ENCODE measurements around the gene TMEM9B. TPM values are rescaled to one million over a fixed set of nuclear protein-coding genes. Genes with fewer than 3 reads are reported as not detected.
A peak's percentile ranks its signal among the peaks of the same experiment; 100 is the strongest.
"Not testable (repeated sequence)": the region's sequence is repeated elsewhere in the genome, so short reads cannot be mapped to it uniquely, and the experiment has no call there.

The TMEM9B gene
- 62.9 TPM for total RNA-seq

GRCh38 chr11:8964324-8965320 is at the start of gene TMEM9B:
TSS of gene TMEM9B (minus strand) at chr11:8964442. CDS start at chr11:8964313, 129 bp downstream.
- peak; percentile 86 for DNase-seq

GRCh38 chr11:9013373-9013772 is 49.1 kb upstream of the TMEM9B start:
- DNase-seq = no peak

- DNase-seq = not testable (repeated sequence)
These were observed 45.3 kb upstream of the TMEM9B start for GRCh38 chr11:9009538-9009937.

- DNase-seq = no peak
These were observed 44.4 kb upstream of the TMEM9B start for GRCh38 chr11:9008661-9009060.

GRCh38 chr11:9008011-9008550 is 43.8 kb upstream of the TMEM9B start:
- no peak for DNase-seq

GRCh38 chr11:9005087-9005486 is 40.8 kb upstream of the TMEM9B start:
- no peak for DNase-seq

- DNase-seq = no peak
These were observed 40.1 kb upstream of the TMEM9B start for GRCh38 chr11:9004183-9004926.

- DNase-seq = peak; percentile 51
These were observed 39.4 kb upstream of the TMEM9B start, which contains the start of gene NRIP3 for GRCh38 chr11:9003573-9004182. TSS of gene NRIP3 (minus strand) at chr11:9004001. CDS start at chr11:9003935, 66 bp downstream.

GRCh38 chr11:9002920-9003572 is 38.8 kb upstream of the TMEM9B start:
- DNase-seq = no peak

GRCh38 chr11:9001736-9002135 is 37.5 kb upstream of the TMEM9B start:
- DNase-seq = no peak

- DNase-seq = no peak
These were observed 33.8 kb upstream of the TMEM9B start for GRCh38 chr11:8998017-8998416.

GRCh38 chr11:8997451-8997850 is 33.2 kb upstream of the TMEM9B start:
- no peak for DNase-seq

GRCh38 chr11:8989453-8989852 is 25.2 kb upstream of the TMEM9B start:
- DNase-seq = no peak

GRCh38 chr11:8988329-8989234 is 24.3 kb upstream of the TMEM9B start:
- no peak for DNase-seq

- no peak for DNase-seq
These were observed 23.2 kb upstream of the TMEM9B start for GRCh38 chr11:8987446-8987845.

GRCh38 chr11:8986772-8987171 is 22.5 kb upstream of the TMEM9B start:
- DNase-seq = not testable (repeated sequence)

GRCh38 chr11:8985462-8985861 is 21.2 kb upstream of the TMEM9B start:
- no peak for DNase-seq

GRCh38 chr11:8983552-8983951 is 19.3 kb upstream of the TMEM9B start:
- DNase-seq = no peak

GRCh38 chr11:8980485-8980884 is 16.2 kb upstream of the TMEM9B start:
- DNase-seq = no peak

GRCh38 chr11:8979365-8979764 is 15.1 kb upstream of the TMEM9B start:
- DNase-seq = not testable (repeated sequence)

- no peak for DNase-seq
These were observed 8.9 kb upstream of the TMEM9B start for GRCh38 chr11:8973121-8973520.

All from occipital lobe (tissue), 2 donors.